Liver (tissue), 3 donors: ENCODE results near the gene SFXN2.

Source experiments
- CTCF ChIP-seq: fragments of 150-350 bp; IDR thresholded peaks from 2 replicates; pipeline ENCODE4 v1.5.1; 2017; ENCODE audit warnings: improper control_type of control experiment, low read depth, low read length; ENCODE audit not compliant: missing input control
- GABPA ChIP-seq, 2 donors: IDR thresholded peaks in 1 of 2; conservative IDR thresholded peaks in 1 of 2; 2 replicates each; pipeline ENCODE4 v1.6.1; 2016; ENCODE audit warnings: antibody characterized with exemption in 2 of 2, mild to moderate bottlenecking in 1 of 2, moderate library complexity in 1 of 2
- JUND ChIP-seq, 2 donors: IDR thresholded peaks; 2 replicates each; pipeline ENCODE4 v1.6.1; 2016; ENCODE audit warnings: antibody characterized with exemption in 2 of 2
- MAX ChIP-seq: IDR thresholded peaks from 2 replicates; pipeline ENCODE4 v1.6.1; 2016; ENCODE audit warnings: antibody characterized with exemption
- REST ChIP-seq: IDR thresholded peaks from 2 replicates; pipeline ENCODE4 v1.6.1; 2016; ENCODE audit warnings: antibody characterized with exemption, mild to moderate bottlenecking
- RXRA ChIP-seq, 2 donors: IDR thresholded peaks; 2 replicates each; pipeline ENCODE4 v1.6.1; 2017 to 2018; ENCODE audit warnings: antibody characterized with exemption in 2 of 2, mild to moderate bottlenecking in 1 of 2
- SP1 ChIP-seq: IDR thresholded peaks from 2 replicates; pipeline ENCODE4 v1.6.1; 2018; ENCODE audit warnings: antibody characterized with exemption, mild to moderate bottlenecking
- TAF1 ChIP-seq: conservative IDR thresholded peaks from 2 replicates; pipeline ENCODE4 v1.6.1; 2016; ENCODE audit warnings: antibody characterized with exemption, mild to moderate bottlenecking
- YY1 ChIP-seq: IDR thresholded peaks from 2 replicates; pipeline ENCODE4 v1.6.1; 2016; ENCODE audit warnings: antibody characterized with exemption, mild to moderate bottlenecking
- ZBTB33 ChIP-seq: IDR thresholded peaks from 2 replicates; pipeline ENCODE4 v1.6.1; 2016; ENCODE audit warnings: antibody characterized with exemption
- donor health status: healthy.
- donor health status: healthy.

GRCh38 chr10:102718220-102718619, 3.8 kb downstream of the SFXN2 start:
- no peak for TF ChIP-seq CTCF
- no peak for TF ChIP-seq REST
- no peak for TF ChIP-seq YY1
- no peak for TF ChIP-seq MAX
- no peak for TF ChIP-seq ZBTB33
- TF ChIP-seq RXRA (IDR thresholded peaks at IDR 0.05) = peak in 1 of 2 donors; percentile 50
- no peak for TF ChIP-seq TAF1
- no peak for TF ChIP-seq JUND (IDR thresholded peaks at IDR 0.05)
- peak; percentile 29 for TF ChIP-seq SP1
- TF ChIP-seq GABPA (IDR thresholded peaks at IDR 0.05 in 1 of 2, conservative IDR thresholded peaks at IDR 0.05 in 1 of 2) = no peak
